ENCODE data around the gene ZIC5.

ZIC5 gene

GRCh38 chr13:99991828-99992775 lies 20.5 kb upstream of the ZIC5 start:
- DNase-seq, result peak in 1 of 3 donors; percentile 16
- Histone ChIP-seq H3K4me1 (ENCODE audit: control extremely low read depth in 1 of 4, control insufficient read depth in 4 of 4, insufficient read depth in 4 of 4, low read length in 3 of 4) (peaks cover 0 to 8% (median under 1%) of the 10 kb centered on the region in 4 experiments), H3K27ac (ENCODE audit: insufficient read depth in 1 of 2, low read depth in 1 of 2, low read length in 2 of 2, poor library complexity in 1 of 2, severe bottlenecking in 2 of 2) (no peak overlapping the region), H3K4me3 (ENCODE audit: control insufficient read depth in 1 of 7, extremely low read depth in 1 of 7, insufficient read depth in 4 of 7, low read depth in 2 of 7, low read length in 6 of 7) (no peak overlapping the region), H3K27me3 (replicated peaks in 2 of 5; ENCODE audit: control insufficient read depth in 4 of 5, insufficient read depth in 5 of 5, low read length in 4 of 5) (peaks cover 50 to 100% (median 78%) of the 10 kb centered on the region in 5 experiments), H3K36me3 (ENCODE audit: control insufficient read depth in 4 of 4, insufficient read depth in 4 of 4, low read length in 3 of 4) (no peaks in the 10 kb centered on the region), H3K9me3 (ENCODE audit: control extremely low read depth in 1 of 5, control insufficient read depth in 4 of 5, insufficient read depth in 2 of 5, low read depth in 1 of 5, low read length in 4 of 5) (peaks cover 0 to 6% (median 0%) of the 10 kb centered on the region in 5 experiments)
- ChIA-PET CTCF (interaction anchor here (1.0 to 9.8 kb wide), 7 partner anchors 8 to 38 kb away, joined by 3 to 57 read pairs (median 5); partner anchors contain the start of gene ZIC2), POLR2A (interaction anchor here (0.7 kb wide), 1 partner anchor 12 kb away, joined by 3 read pairs; no protein-coding TSS in a partner anchor)
- 7% methylated on average over 23 of the region's 36 CpGs for WGBS (ENCODE audit: insufficient coverage)

GRCh38 chr13:99991013-99991827 lies 19.7 kb upstream of the ZIC5 start:
- H3K27ac ChIP-seq (ENCODE audit: insufficient read depth in 1 of 2, low read depth in 1 of 2, low read length in 2 of 2, poor library complexity in 1 of 2, severe bottlenecking in 2 of 2), result no peak overlapping the region
- peaks cover 55 to 100% (median 80%) of the 10 kb centered on the region in 5 experiments for H3K27me3 ChIP-seq (replicated peaks in 2 of 5; ENCODE audit: control insufficient read depth in 4 of 5, insufficient read depth in 5 of 5, low read length in 4 of 5)
- DNase-seq, result peak in 1 of 3 donors; percentile 11
- CTCF ChIA-PET, result interaction anchor here (1.1 to 9.8 kb wide), 5 partner anchors 9 to 31 kb away, joined by 3 to 57 read pairs (median 5); partner anchors contain the start of gene ZIC2
- no peak overlapping the region for H3K4me3 ChIP-seq (ENCODE audit: control insufficient read depth in 1 of 7, extremely low read depth in 1 of 7, insufficient read depth in 4 of 7, low read depth in 2 of 7, low read length in 6 of 7)
- H3K36me3 ChIP-seq (ENCODE audit: control insufficient read depth in 4 of 4, insufficient read depth in 4 of 4, low read length in 3 of 4), result no peaks in the 10 kb centered on the region
- POLR2A ChIA-PET, result no interaction called here
- 7% methylated on average over 24 of the region's 35 CpGs for WGBS (ENCODE audit: insufficient coverage)
- peaks cover 0 to 8% (median under 1%) of the 10 kb centered on the region in 4 experiments for H3K4me1 ChIP-seq (ENCODE audit: control extremely low read depth in 1 of 4, control insufficient read depth in 4 of 4, insufficient read depth in 4 of 4, low read length in 3 of 4)
- H3K9me3 ChIP-seq (ENCODE audit: control extremely low read depth in 1 of 5, control insufficient read depth in 4 of 5, insufficient read depth in 2 of 5, low read depth in 1 of 5, low read length in 4 of 5), result peaks cover 0 to 6% (median 0%) of the 10 kb centered on the region in 5 experiments

GRCh38 chr13:99990126-99990977 lies 18.8 kb upstream of the ZIC5 start:
- ChIA-PET POLR2A (no interaction called here), CTCF (interaction anchor here (1.3 to 9.8 kb wide), 3 partner anchors 8 to 14 kb away, joined by 3 to 57 read pairs (median 5); partner anchors contain the start of gene ZIC2)
- Histone ChIP-seq H3K4me3 (ENCODE audit: control insufficient read depth in 1 of 7, extremely low read depth in 1 of 7, insufficient read depth in 4 of 7, low read depth in 2 of 7, low read length in 6 of 7) (peak overlapping the region in 1 of 7 experiments; percentile 20), H3K9me3 (ENCODE audit: control extremely low read depth in 1 of 5, control insufficient read depth in 4 of 5, insufficient read depth in 2 of 5, low read depth in 1 of 5, low read length in 4 of 5) (peaks cover 0 to 6% (median 0%) of the 10 kb centered on the region in 5 experiments), H3K27ac (ENCODE audit: insufficient read depth in 1 of 2, low read depth in 1 of 2, low read length in 2 of 2, poor library complexity in 1 of 2, severe bottlenecking in 2 of 2) (no peak overlapping the region), H3K36me3 (ENCODE audit: control insufficient read depth in 4 of 4, insufficient read depth in 4 of 4, low read length in 3 of 4) (no peaks in the 10 kb centered on the region), H3K4me1 (ENCODE audit: control extremely low read depth in 1 of 4, control insufficient read depth in 4 of 4, insufficient read depth in 4 of 4, low read length in 3 of 4) (peaks cover 0 to 8% (median 0%) of the 10 kb centered on the region in 4 experiments), H3K27me3 (replicated peaks in 2 of 5; ENCODE audit: control insufficient read depth in 4 of 5, insufficient read depth in 5 of 5, low read length in 4 of 5) (peaks cover 47 to 99% (median 76%) of the 10 kb centered on the region in 5 experiments)
- peak in 1 of 3 donors; percentile 16 for DNase-seq
- WGBS (ENCODE audit: insufficient coverage), result 7% methylated on average over 26 of the region's 42 CpGs

- H3K4me1 ChIP-seq (ENCODE audit: control extremely low read depth in 1 of 4, control insufficient read depth in 4 of 4, insufficient read depth in 4 of 4, low read length in 3 of 4), result peaks cover 0 to 11% (median 0%) of the 10 kb centered on the region in 4 experiments
- H3K27ac ChIP-seq (ENCODE audit: insufficient read depth in 1 of 2, low read depth in 1 of 2, low read length in 2 of 2, poor library complexity in 1 of 2, severe bottlenecking in 2 of 2), result no peak overlapping the region
- H3K4me3 ChIP-seq (ENCODE audit: control insufficient read depth in 1 of 7, extremely low read depth in 1 of 7, insufficient read depth in 4 of 7, low read depth in 2 of 7, low read length in 6 of 7), result peak overlapping the region in 1 of 7 experiments; percentile 20
- H3K27me3 ChIP-seq (replicated peaks in 2 of 5; ENCODE audit: control insufficient read depth in 4 of 5, insufficient read depth in 5 of 5, low read length in 4 of 5), result peaks cover 40 to 98% (median 80%) of the 10 kb centered on the region in 5 experiments
- ChIA-PET CTCF (interaction anchor here (9.8 kb wide), 1 partner anchor 14 kb away, joined by 57 read pairs; no protein-coding TSS in a partner anchor), POLR2A (no interaction called here)
- H3K36me3 ChIP-seq (ENCODE audit: control insufficient read depth in 4 of 4, insufficient read depth in 4 of 4, low read length in 3 of 4), result no peaks in the 10 kb centered on the region
- WGBS (ENCODE audit: insufficient coverage), result 5% methylated on average over 29 of the region's 42 CpGs
- peaks cover 0 to 4% (median 0%) of the 10 kb centered on the region in 5 experiments for H3K9me3 ChIP-seq (ENCODE audit: control extremely low read depth in 1 of 5, control insufficient read depth in 4 of 5, insufficient read depth in 2 of 5, low read depth in 1 of 5, low read length in 4 of 5)
- peak in 1 of 3 donors; percentile 10 for DNase-seq
Measured at GRCh38 chr13:99989276-99990125, 17.9 kb upstream of the ZIC5 start.

- Histone ChIP-seq H3K36me3 (ENCODE audit: control insufficient read depth in 4 of 4, insufficient read depth in 4 of 4, low read length in 3 of 4) (no peaks in the 10 kb centered on the region), H3K4me1 (ENCODE audit: control extremely low read depth in 1 of 4, control insufficient read depth in 4 of 4, insufficient read depth in 4 of 4, low read length in 3 of 4) (peaks cover 0 to 11% (median 0%) of the 10 kb centered on the region in 4 experiments), H3K4me3 (ENCODE audit: control insufficient read depth in 1 of 7, extremely low read depth in 1 of 7, insufficient read depth in 4 of 7, low read depth in 2 of 7, low read length in 6 of 7) (no peak overlapping the region), H3K27ac (ENCODE audit: insufficient read depth in 1 of 2, low read depth in 1 of 2, low read length in 2 of 2, poor library complexity in 1 of 2, severe bottlenecking in 2 of 2) (no peak overlapping the region), H3K27me3 (replicated peaks in 2 of 5; ENCODE audit: control insufficient read depth in 4 of 5, insufficient read depth in 5 of 5, low read length in 4 of 5) (peaks cover 41 to 98% (median 84%) of the 10 kb centered on the region in 5 experiments), H3K9me3 (ENCODE audit: control extremely low read depth in 1 of 5, control insufficient read depth in 4 of 5, insufficient read depth in 2 of 5, low read depth in 1 of 5, low read length in 4 of 5) (peaks cover 0 to 11% (median 0%) of the 10 kb centered on the region in 5 experiments)
- 7% methylated on average over 30 of the region's 43 CpGs for WGBS (ENCODE audit: insufficient coverage)
- ChIA-PET POLR2A (no interaction called here), CTCF (interaction anchor here (9.8 kb wide), 1 partner anchor 13 kb away, joined by 57 read pairs; no protein-coding TSS in a partner anchor)
- peak in 1 of 3 donors; percentile 6 for DNase-seq
Measured at GRCh38 chr13:99988529-99989275, 17.1 kb upstream of the ZIC5 start.
